DND-41 (cell line): Measurements from ENCODE around the gene VWF.

Experiments
- ATAC-seq: fragments of 200-7000 bp; cut with Tn5 transposase; 3 replicates; pipeline ENCODE4 v1.9.1; 2021; ENCODE audit warnings: low read depth; ENCODE audit not compliant: insufficient read depth
- DNase-seq: peaks from one replicate; pipeline ENCODE4 v3.0.0-alpha.2; 2020
- H2AFZ ChIP-seq: 2 replicates; pipeline ENCODE4 v1.6.0; 2012; ENCODE audit warnings: low read depth, low read length
- H3K27ac ChIP-seq: 2 replicates; pipeline ENCODE4 v1.5.1; 2012; ENCODE audit warnings: low read length, inconsistent platforms
- H3K27me3 ChIP-seq: fragments of 200-600 bp; sonication (generic); 2 replicates; pipeline ENCODE4 v1.6.0; 2012; ENCODE audit warnings: low read length, mild to moderate bottlenecking, inconsistent platforms; ENCODE audit not compliant: insufficient read depth, poor library complexity
- H3K36me3 ChIP-seq: 2 replicates; pipeline ENCODE4 v1.5.1; 2012; ENCODE audit warnings: low read length, inconsistent platforms; ENCODE audit not compliant: insufficient read depth
- H3K4me1 ChIP-seq: 2 replicates; pipeline ENCODE4 v1.5.1; 2012; ENCODE audit warnings: mild to moderate bottlenecking, low read length; ENCODE audit not compliant: insufficient read depth
- H3K4me2 ChIP-seq: 2 replicates; pipeline ENCODE4 v1.6.0; 2012; ENCODE audit warnings: mild to moderate bottlenecking, moderate library complexity, low read length, inconsistent platforms; ENCODE audit not compliant: insufficient read depth
- H3K4me3 ChIP-seq, 2 experiments: fragments of 200-600 bp in 1 of 2; shearing (Covaris generic) in 1 of 2; 2 replicates each; pipeline ENCODE4 v1.5.1; 2012 to 2016; ENCODE audit warnings: inconsistent platforms in 2 of 2, low read length in 2 of 2, mild to moderate bottlenecking in 2 of 2, low read depth in 1 of 2, moderate library complexity in 1 of 2
- H3K79me2 ChIP-seq: 2 replicates; pipeline ENCODE4 v1.6.0; 2012; ENCODE audit warnings: low read length, inconsistent platforms; ENCODE audit not compliant: insufficient read depth
- H3K9ac ChIP-seq: 2 replicates; pipeline ENCODE4 v1.6.0; 2012; ENCODE audit warnings: low read depth, mild to moderate bottlenecking, inconsistent platforms, low read length, moderate library complexity
- H3K9me3 ChIP-seq: 2 replicates; pipeline ENCODE4 v1.5.1; 2012; ENCODE audit warnings: low read length, moderate library complexity, mild to moderate bottlenecking, inconsistent platforms; ENCODE audit not compliant: insufficient read depth, severe bottlenecking
- H4K20me1 ChIP-seq: 2 replicates; pipeline ENCODE4 v1.6.0; 2012; ENCODE audit warnings: low read length; ENCODE audit not compliant: insufficient read depth
- CTCF ChIP-seq: IDR thresholded peaks from 2 replicates; pipeline ENCODE4 v1.5.1; 2012; ENCODE audit warnings: borderline replicate concordance, low read length, moderate library complexity, mild to moderate bottlenecking; ENCODE audit not compliant: poor library complexity, severe bottlenecking; ENCODE audit errors: extremely low read depth
- EZH2 ChIP-seq: IDR thresholded peaks from 3 replicates; pipeline ENCODE4 v1.6.1; 2012; ENCODE audit warnings: borderline replicate concordance, low read depth, mild to moderate bottlenecking, moderate library complexity, low read length, inconsistent platforms; ENCODE audit not compliant: severe bottlenecking

VWF gene

GRCh38 chr12:6118891-6119568, 5.4 kb downstream of the VWF start:
- H3K27me3 ChIP-seq: peaks cover 18% of the 10 kb centered on the region
- H4K20me1 ChIP-seq: no peaks in the 10 kb centered on the region
- no peaks in the 10 kb centered on the region for H3K36me3 ChIP-seq
- no peak overlapping the region for H3K27ac ChIP-seq
- ATAC-seq (no peak), DNase-seq (no peak)
- H3K79me2 ChIP-seq: no peaks in the 10 kb centered on the region
- H3K4me1 ChIP-seq: no peaks in the 10 kb centered on the region
- no peak overlapping the region for H3K9ac ChIP-seq
- no peak overlapping the region for H3K4me2 ChIP-seq
- no peak for TF ChIP-seq CTCF
- no peak for TF ChIP-seq EZH2
- no peak overlapping the region for H2AFZ ChIP-seq
- H3K9me3 ChIP-seq: no peaks in the 10 kb centered on the region
- H3K4me3 ChIP-seq: no peak overlapping the region

GRCh38 chr12:6116471-6117021, 7.9 kb downstream of the VWF start:
- H3K9ac ChIP-seq: no peak overlapping the region
- H2AFZ ChIP-seq: no peak overlapping the region
- no peak overlapping the region for H3K27ac ChIP-seq
- no peak overlapping the region for H3K4me3 ChIP-seq
- no peak for DNase-seq
- no peaks in the 10 kb centered on the region for H3K36me3 ChIP-seq
- H3K4me1 ChIP-seq: no peaks in the 10 kb centered on the region
- ATAC-seq: no peak
- no peaks in the 10 kb centered on the region for H3K79me2 ChIP-seq
- H3K4me2 ChIP-seq: no peak overlapping the region
- peaks cover 11% of the 10 kb centered on the region for H3K27me3 ChIP-seq
- H4K20me1 ChIP-seq: no peaks in the 10 kb centered on the region
- no peaks in the 10 kb centered on the region for H3K9me3 ChIP-seq
- TF ChIP-seq CTCF: no peak
- no peak for TF ChIP-seq EZH2

GRCh38 chr12:6115389-6115788, 9.1 kb downstream of the VWF start:
- TF ChIP-seq CTCF: no peak
- no peak for TF ChIP-seq EZH2
- no peak overlapping the region for H3K4me3 ChIP-seq
- H4K20me1 ChIP-seq: no peaks in the 10 kb centered on the region
- no peak for ATAC-seq
- H3K27me3 ChIP-seq: peaks cover 11% of the 10 kb centered on the region
- no peak overlapping the region for H3K27ac ChIP-seq
- no peaks in the 10 kb centered on the region for H3K79me2 ChIP-seq
- no peak overlapping the region for H3K9ac ChIP-seq
- no peak for DNase-seq
- no peak overlapping the region for H2AFZ ChIP-seq
- no peak overlapping the region for H3K4me2 ChIP-seq
- H3K36me3 ChIP-seq: no peaks in the 10 kb centered on the region
- H3K4me1 ChIP-seq: no peaks in the 10 kb centered on the region
- H3K9me3 ChIP-seq: no peaks in the 10 kb centered on the region

GRCh38 chr12:6114476-6114870, 10.0 kb downstream of the VWF start:
- Histone ChIP-seq H3K4me3 (no peak overlapping the region), H3K27ac (no peak overlapping the region)
- TF ChIP-seq EZH2 (no peak), CTCF (no peak)

More at GRCh38 chr12:6114476-6114870, 10.0 kb downstream of the VWF start:
- H3K4me1 ChIP-seq: no peaks in the 10 kb centered on the region
- no peak for ATAC-seq
- DNase-seq: no peak
- H3K9ac ChIP-seq: no peak overlapping the region
- H2AFZ ChIP-seq: no peak overlapping the region
- peaks cover 9% of the 10 kb centered on the region for H3K27me3 ChIP-seq
- no peak overlapping the region for H3K4me2 ChIP-seq
- H4K20me1 ChIP-seq: no peaks in the 10 kb centered on the region
- H3K9me3 ChIP-seq: no peaks in the 10 kb centered on the region
- H3K79me2 ChIP-seq: no peaks in the 10 kb centered on the region
- no peaks in the 10 kb centered on the region for H3K36me3 ChIP-seq
